IPS DF 6.9 (cell line): ENCODE results near the gene MRTFA.

ENCODE experiments used
- DNase-seq: peaks from one replicate; pipeline ENCODE4 v3.0.0-alpha.2; 2013; ENCODE audit warnings: low read depth, low spot score
- H3K27ac ChIP-seq: one replicate; pipeline ENCODE4 v1.5.1; 2013; ENCODE audit warnings: low read length, control low read depth
- H3K27me3 ChIP-seq: 2 replicates; pipeline ENCODE4 v1.6.1; 2013; ENCODE audit warnings: mild to moderate bottlenecking, low read length; ENCODE audit not compliant: control insufficient read depth, insufficient read depth
- H3K36me3 ChIP-seq: 2 replicates; pipeline ENCODE4 v1.6.1; 2013; ENCODE audit warnings: low read length; ENCODE audit not compliant: control insufficient read depth, insufficient read depth
- H3K4me1 ChIP-seq: 2 replicates; pipeline ENCODE4 v1.6.1; 2013; ENCODE audit warnings: low read length; ENCODE audit not compliant: control insufficient read depth, insufficient read depth
- H3K4me3 ChIP-seq: 2 replicates; pipeline ENCODE4 v1.5.1; 2013; ENCODE audit warnings: mild to moderate bottlenecking, low read length
- H3K9me3 ChIP-seq: 2 replicates; pipeline ENCODE4 v1.6.1; 2013; ENCODE audit warnings: low read length, inconsistent platforms; ENCODE audit not compliant: control insufficient read depth, insufficient read depth
- WGBS: extraction: QIAGEN DNeasy Blood & Tissue Kit; methylation state at CpG from one replicate; pipeline ENCODE4 v1.1.7; 2013; ENCODE audit warnings: mixed read lengths, missing lambda C conversion rate; ENCODE audit not compliant: insufficient read length, insufficient coverage; 5-methylcytosine and 5-hydroxymethylcytosine counted together

The MRTFA gene

DNA sequence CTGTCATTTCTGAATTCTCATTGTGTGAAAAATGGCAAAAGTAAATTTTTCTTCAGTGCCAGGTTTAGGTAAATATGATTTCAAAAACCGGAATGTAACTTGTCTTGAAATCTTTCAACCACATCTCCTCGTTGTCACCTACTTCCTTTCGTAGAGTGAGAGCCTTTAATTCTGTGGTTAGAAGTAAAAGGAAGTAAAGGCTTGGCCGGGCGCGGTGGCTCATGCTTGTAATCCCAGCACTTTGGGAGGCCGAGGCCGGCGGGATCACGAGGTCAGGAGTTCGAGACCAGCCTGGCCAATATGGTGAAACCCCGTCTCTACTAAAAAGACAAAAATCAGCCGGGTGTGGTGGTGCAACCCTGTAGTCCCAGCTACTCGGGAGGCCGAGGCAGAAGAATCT lies 236.4 kb downstream of the MRTFA start:
- H3K4me3 ChIP-seq = no peak overlapping the region
- no peaks in the 10 kb centered on the region; the same call in 1 of the 2 replicates for H3K4me1 ChIP-seq
- no peak overlapping the region for H3K27ac ChIP-seq
- no peak for DNase-seq
- no peaks in the 10 kb centered on the region for H3K27me3 ChIP-seq
- H3K36me3 ChIP-seq = peaks cover 7% of the 10 kb centered on the region; the same call in 1 of the 2 replicates
- WGBS = no CpG with 5 or more reads among the region's 15 CpGs
- no peaks in the 10 kb centered on the region for H3K9me3 ChIP-seq

DNA sequence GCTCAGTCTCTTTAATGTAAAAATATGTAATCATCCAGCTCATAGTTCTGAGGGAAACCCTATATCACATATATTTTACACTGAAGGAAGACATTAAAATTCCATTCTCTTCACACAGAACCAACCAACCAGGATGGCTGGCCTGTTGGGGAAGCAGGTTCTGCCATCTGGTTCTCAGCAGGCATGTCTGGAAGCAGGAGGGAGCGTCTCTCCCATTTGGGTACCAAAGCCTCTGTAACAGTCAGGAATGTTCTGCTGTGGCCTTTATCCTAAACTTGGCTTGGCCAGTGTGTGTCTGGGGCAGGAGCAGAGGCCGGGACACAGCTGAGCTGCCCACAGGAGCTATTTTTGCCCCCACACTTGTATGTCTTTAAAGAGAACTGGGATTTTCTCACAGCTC lies 236.9 kb downstream of the MRTFA start:
- Histone ChIP-seq H3K4me3 (no peak overlapping the region), H3K9me3 (no peaks in the 10 kb centered on the region), H3K4me1 (no peaks in the 10 kb centered on the region; the same call in 1 of the 2 replicates), H3K36me3 (peaks cover 2% of the 10 kb centered on the region; the same call in 1 of the 2 replicates), H3K27ac (no peak overlapping the region), H3K27me3 (no peaks in the 10 kb centered on the region)
- WGBS = no CpG with 5 or more reads among the region's 2 CpGs
- DNase-seq = no peak

DNA sequence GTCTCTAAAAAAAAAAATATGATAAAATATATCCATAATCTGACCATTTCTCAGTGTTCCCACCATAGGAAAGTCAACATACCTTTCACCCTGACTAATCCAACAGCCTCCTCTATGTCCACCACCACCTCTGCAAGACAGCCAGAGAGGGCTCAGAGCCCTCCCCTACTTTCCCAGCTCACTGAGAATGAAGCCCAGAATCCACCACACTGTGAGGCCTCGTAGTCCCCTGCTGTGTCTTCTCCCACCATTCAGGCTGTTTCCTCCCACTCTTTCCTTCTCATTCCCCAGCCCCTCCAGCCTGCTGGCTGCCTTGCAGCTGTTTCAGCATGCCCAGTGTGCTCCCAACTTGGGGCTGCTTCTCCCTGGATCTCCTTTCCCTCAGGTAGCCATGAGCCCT lies 239.1 kb downstream of the MRTFA start:
- DNase-seq = no peak
- no peaks in the 10 kb centered on the region for H3K9me3 ChIP-seq
- H3K4me3 ChIP-seq = no peak overlapping the region
- no CpG with 5 or more reads among the region's 1 CpG for WGBS
- H3K4me1 ChIP-seq = no peaks in the 10 kb centered on the region
- peaks cover 2% of the 10 kb centered on the region; the same call in 1 of the 2 replicates for H3K36me3 ChIP-seq
- H3K27me3 ChIP-seq = no peaks in the 10 kb centered on the region
- no peak overlapping the region for H3K27ac ChIP-seq

DNA sequence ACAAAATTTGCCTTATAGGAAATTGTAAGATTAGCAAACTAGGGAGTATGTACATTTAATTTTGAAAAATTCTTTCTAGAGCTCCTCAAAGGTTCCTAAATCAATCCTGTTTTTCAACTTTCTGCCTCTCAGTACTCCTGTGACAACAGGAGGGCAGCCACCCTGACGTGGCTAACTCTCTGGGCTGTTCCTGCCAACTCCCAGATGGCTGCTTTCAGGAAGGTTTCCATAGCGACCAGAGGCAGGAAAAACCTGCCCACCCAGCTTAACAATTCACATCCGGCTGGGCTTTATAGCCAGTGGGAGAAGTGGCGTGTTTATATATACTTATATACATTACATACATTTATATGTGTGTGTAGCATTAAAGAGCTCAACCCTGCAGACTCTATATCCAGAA lies 239.6 kb downstream of the MRTFA start:
- Histone ChIP-seq H3K27me3 (no peaks in the 10 kb centered on the region), H3K4me3 (no peak overlapping the region), H3K36me3 (peaks cover under 1% of the 10 kb centered on the region; the same call in 1 of the 2 replicates), H3K27ac (no peak overlapping the region), H3K4me1 (no peaks in the 10 kb centered on the region), H3K9me3 (no peaks in the 10 kb centered on the region)
- no CpG with 5 or more reads among the region's 4 CpGs for WGBS
- DNase-seq = peak; percentile 35

DNA sequence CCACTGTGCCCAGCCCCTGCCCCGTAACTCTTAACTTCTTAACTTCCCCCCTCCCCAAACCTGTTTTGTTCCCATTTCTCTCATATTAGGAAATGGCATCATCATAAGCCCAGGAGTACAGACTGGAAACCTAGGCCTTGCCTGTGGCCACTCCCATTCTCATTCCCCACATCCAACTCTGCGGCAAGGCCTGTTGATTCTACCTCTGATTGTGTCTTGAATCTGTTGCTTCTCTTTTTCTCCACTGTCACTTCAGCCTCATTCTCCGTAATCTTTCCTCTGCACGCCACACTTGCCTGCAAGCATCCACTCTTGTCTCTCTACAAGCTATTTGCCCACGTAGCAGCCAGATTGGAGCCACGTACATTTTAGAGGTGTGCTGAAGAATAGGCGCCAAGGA lies 240.9 kb downstream of the MRTFA start:
- WGBS = no CpG with 5 or more reads among the region's 7 CpGs
- no peaks in the 10 kb centered on the region for H3K4me1 ChIP-seq
- no peaks in the 10 kb centered on the region for H3K9me3 ChIP-seq

DNA sequence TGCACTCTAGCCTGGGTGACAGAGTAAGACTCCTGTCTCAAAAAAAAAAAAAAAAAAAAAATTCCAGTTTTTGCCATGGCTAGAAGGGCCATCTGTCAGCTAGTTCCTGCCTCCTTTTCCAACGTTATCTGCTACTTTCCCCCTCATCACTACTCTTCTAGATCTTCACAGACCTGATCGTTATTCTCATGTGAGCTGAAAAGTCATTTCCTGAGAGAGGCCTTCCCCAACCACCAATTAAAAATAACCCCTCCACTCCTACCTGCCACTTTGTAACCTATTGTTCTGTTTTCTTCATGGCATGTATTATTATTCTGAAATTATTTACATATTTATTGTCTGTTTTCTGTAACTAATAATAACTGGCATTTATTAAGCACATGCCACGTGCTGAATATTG lies 241.9 kb downstream of the MRTFA start:
- Histone ChIP-seq H3K27ac (no peak overlapping the region), H3K9me3 (no peaks in the 10 kb centered on the region), H3K27me3 (no peaks in the 10 kb centered on the region), H3K4me1 (no peaks in the 10 kb centered on the region), H3K36me3 (no peaks in the 10 kb centered on the region), H3K4me3 (no peak overlapping the region)
- DNase-seq = no peak
- no CpG with 5 or more reads among the region's 3 CpGs for WGBS

More for the DNA sequence above, 240.9 kb downstream of the MRTFA start:
- no peak overlapping the region for H3K4me3 ChIP-seq
- no peaks in the 10 kb centered on the region for H3K36me3 ChIP-seq
- H3K27me3 ChIP-seq = no peaks in the 10 kb centered on the region
- no peak overlapping the region for H3K27ac ChIP-seq
- no peak for DNase-seq

DNA sequence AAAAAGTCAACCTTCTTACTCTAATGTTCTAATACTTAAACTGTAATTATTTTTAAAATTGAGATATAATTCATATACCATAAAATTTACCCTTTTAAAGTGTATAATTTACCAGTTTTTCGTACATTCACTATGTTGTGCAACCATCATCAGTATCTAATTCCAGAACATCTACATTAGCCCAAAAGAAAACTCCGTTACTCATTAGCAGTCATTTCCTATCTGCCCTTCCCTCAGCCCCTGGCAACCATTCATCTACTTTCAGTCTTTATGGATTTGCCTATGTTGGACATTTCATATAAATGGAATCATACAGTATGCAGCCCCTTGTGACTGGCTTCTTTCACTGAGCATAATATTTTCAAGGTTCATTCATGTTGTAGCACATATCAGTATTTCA lies 243.9 kb downstream of the MRTFA start:
- no peaks in the 10 kb centered on the region for H3K9me3 ChIP-seq
- H3K27ac ChIP-seq = no peak overlapping the region
- WGBS = no CpG with 5 or more reads among the region's 2 CpGs
- H3K27me3 ChIP-seq = no peaks in the 10 kb centered on the region
- H3K4me1 ChIP-seq = no peaks in the 10 kb centered on the region
- DNase-seq = no peak
- H3K36me3 ChIP-seq = no peaks in the 10 kb centered on the region
- H3K4me3 ChIP-seq = no peak overlapping the region

DNA sequence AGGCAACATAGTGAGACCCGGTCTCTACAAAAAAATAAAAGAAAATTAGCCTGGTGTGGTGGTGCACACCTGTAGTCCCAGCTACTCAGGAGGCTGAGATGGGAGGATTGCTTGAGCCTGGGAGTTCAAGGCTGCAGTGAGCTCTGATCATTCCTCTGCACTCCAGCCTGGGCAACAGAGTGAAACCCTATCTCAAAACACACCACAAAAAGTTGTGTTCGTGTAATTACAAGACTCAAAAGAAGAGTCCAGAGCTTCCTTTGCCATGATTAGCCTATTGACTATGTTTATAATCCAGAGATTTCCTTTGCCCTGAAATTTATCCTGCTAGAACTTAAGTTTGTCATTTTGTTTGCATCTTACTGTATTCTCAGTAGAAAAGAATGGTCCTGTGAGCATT lies 245.1 kb downstream of the MRTFA start:
- H3K36me3 ChIP-seq = no peaks in the 10 kb centered on the region
- no peaks in the 10 kb centered on the region for H3K4me1 ChIP-seq
- no peaks in the 10 kb centered on the region for H3K9me3 ChIP-seq
- H3K27ac ChIP-seq = no peak overlapping the region
- no peak overlapping the region for H3K4me3 ChIP-seq
- WGBS = no CpG with 5 or more reads among the region's 2 CpGs
- no peak for DNase-seq
- no peaks in the 10 kb centered on the region for H3K27me3 ChIP-seq

DNA sequence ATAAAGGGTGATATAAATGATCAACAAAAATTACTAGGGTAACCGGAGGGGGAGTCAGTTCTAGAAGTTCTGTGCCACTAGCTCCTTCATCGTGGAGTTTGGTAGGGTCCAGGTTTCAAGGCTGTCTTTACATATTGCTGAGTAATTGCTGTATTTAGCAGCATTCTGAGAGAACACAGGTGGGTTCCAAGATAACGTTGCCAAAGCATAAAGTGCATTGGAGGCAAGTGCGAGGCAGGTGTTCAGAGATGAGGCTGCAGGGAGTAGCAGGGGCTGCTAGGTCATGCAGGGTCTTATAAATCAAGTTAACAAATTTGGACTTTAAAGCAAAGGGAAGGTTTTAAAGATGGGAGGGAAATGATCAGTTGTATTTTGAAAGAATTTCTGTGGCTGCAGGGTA lies 248.3 kb downstream of the MRTFA start:
- DNase-seq = no peak
- no CpG with 5 or more reads among the region's 4 CpGs for WGBS
- H3K9me3 ChIP-seq = no peaks in the 10 kb centered on the region
- no peak overlapping the region for H3K27ac ChIP-seq
- no peaks in the 10 kb centered on the region for H3K27me3 ChIP-seq
- H3K36me3 ChIP-seq = no peaks in the 10 kb centered on the region
- no peak overlapping the region for H3K4me3 ChIP-seq
- no peaks in the 10 kb centered on the region for H3K4me1 ChIP-seq

DNA sequence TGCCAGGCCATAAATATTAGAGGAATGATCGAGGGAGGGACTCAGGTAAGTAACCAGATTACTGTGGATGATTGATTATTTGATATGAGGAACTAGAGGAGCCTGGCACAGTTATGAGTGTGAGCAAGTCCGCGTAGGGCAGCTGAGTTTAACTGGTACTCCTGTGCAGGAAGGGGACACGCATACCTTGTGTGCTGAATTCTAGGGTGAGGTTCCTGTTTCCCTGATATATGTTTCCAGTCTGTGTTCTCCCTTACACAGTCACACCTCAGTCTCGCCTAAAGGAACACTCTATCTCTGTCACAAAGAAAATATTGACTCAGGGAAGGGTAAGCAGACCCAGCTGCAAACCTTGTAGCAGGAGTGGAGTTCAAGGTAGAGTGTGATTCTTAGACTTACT lies 248.8 kb downstream of the MRTFA start:
- H3K27me3 ChIP-seq = no peaks in the 10 kb centered on the region
- WGBS = no CpG with 5 or more reads among the region's 5 CpGs
- H3K4me3 ChIP-seq = no peak overlapping the region
- no peaks in the 10 kb centered on the region for H3K9me3 ChIP-seq
- DNase-seq = no peak
- no peak overlapping the region for H3K27ac ChIP-seq
- no peaks in the 10 kb centered on the region for H3K4me1 ChIP-seq
- no peaks in the 10 kb centered on the region for H3K36me3 ChIP-seq

DNA sequence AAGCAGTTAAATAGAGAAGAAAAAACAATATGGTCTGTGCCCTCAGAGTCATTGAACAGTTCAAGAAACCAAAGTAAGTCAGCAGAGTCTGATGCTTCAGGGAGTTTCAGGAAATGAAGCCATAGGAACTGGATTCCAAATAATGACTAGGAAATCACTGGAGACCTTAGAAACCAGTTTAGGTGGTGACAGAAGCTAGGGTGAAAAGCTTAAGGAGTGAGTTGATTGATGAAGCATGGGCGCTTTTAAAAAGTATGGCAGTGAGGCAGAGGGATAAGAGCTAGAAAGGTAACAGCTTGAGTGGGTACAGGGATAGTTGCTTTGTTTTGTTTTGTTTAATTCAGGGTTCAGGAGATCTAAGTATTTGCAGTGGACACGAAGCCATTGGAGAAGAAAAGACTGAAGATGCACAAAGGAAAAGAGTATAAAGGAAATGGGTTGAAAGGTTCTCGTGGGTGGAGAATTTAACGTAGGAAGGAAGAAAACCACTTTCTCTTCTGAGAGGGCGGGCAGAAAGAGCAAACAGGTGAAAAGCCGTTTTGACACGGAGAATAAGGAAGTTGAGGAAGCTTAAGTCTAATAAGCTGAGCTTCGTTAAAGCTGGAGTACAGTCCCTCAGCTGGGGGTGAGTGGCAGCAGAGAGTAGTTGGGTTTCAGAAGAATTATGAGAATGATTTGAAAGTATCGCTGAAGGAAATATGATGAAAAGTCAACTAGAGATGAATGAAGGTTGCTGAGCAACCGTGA lies 251.3 kb downstream of the MRTFA start:
- Histone ChIP-seq H3K4me3 (no peak overlapping the region), H3K27ac (no peak overlapping the region)

More for the DNA sequence above, 251.3 kb downstream of the MRTFA start:
- no peaks in the 10 kb centered on the region for H3K4me1 ChIP-seq
- WGBS = 100% methylated on average over 1 of the region's 10 CpGs
- no peaks in the 10 kb centered on the region for H3K27me3 ChIP-seq
- H3K36me3 ChIP-seq = no peaks in the 10 kb centered on the region
- H3K9me3 ChIP-seq = no peaks in the 10 kb centered on the region
- DNase-seq = no peak
